Transverse colon (tissue), 4 donors: ENCODE measurements around the gene PROSER3. TPM values are rescaled to one million over a fixed set of nuclear protein-coding genes. Genes with fewer than 3 reads are reported as not detected.

Source experiments
- DNase-seq: peaks from one replicate; pipeline ENCODE4 v3.0.0-alpha.2; 2019
- H3K27ac ChIP-seq, 4 donors: fragments of 200-600 bp; sonication (generic); 2 replicates each; pipeline ENCODE4 v1.5.1; 2016 to 2018; ENCODE audit warnings: inconsistent platforms in 4 of 4
- H3K27me3 ChIP-seq: fragments of 200-600 bp; sonication (generic); 2 replicates; pipeline ENCODE4 v1.5.1; 2017; ENCODE audit warnings: inconsistent platforms
- H3K36me3 ChIP-seq, 4 donors: fragments of 200-600 bp; sonication (generic); 2 replicates each; pipeline ENCODE4 v1.5.1; 2017 to 2019; ENCODE audit warnings: inconsistent platforms in 4 of 4
- H3K4me1 ChIP-seq, 4 donors: fragments of 200-600 bp; sonication (generic); 2 replicates each; pipeline ENCODE4 v1.5.1; 2017 to 2020; ENCODE audit warnings: inconsistent platforms in 4 of 4
- H3K4me3 ChIP-seq, 4 donors: fragments of 200-600 bp; sonication (generic); 1 replicate in 1 of 4; 2 replicates in 3 of 4; pipeline versions ENCODE4 v1.5.1 to v1.6.1; 2017 to 2019; ENCODE audit warnings: inconsistent platforms in 4 of 4
- H3K9me3 ChIP-seq, 2 donors: fragments of 200-600 bp; sonication (generic); 2 replicates each; pipeline ENCODE4 v1.5.1; 2017 to 2019; ENCODE audit warnings: inconsistent platforms in 2 of 2
- EP300 ChIP-seq: sonication (generic); formaldehyde crosslinking; IDR thresholded peaks from one replicate; pipeline ENCODE4 v1.6.1; 2017; ENCODE audit warnings: antibody characterized with exemption, low read depth
- POLR2A ChIP-seq: fragments of 450-650 bp; IDR thresholded peaks from one replicate; pipeline ENCODE4 v1.6.1; 2016; ENCODE audit warnings: antibody characterized with exemption, mild to moderate bottlenecking, moderate library complexity
- POLR2AphosphoS5 ChIP-seq, 3 donors: sonication (generic); formaldehyde crosslinking; IDR thresholded peaks; one replicate each; pipeline ENCODE4 v1.6.1; 2016; ENCODE audit warnings: antibody characterized with exemption in 3 of 3
- WGBS, 2 donors: methylation state at CpG; one replicate each; pipeline ENCODE4 v1.1.5; 2018; ENCODE audit warnings: low coverage in 1 of 2; 5-methylcytosine and 5-hydroxymethylcytosine counted together
- in situ Hi-C, 4 donors: fragments of 200-750 bp; cut with MboI; loops; one replicate each; pipeline versions ENCODE4 v1.15.0 to v1.15.1; 2017; ENCODE audit warnings: low sequenced_read_pairs in 3 of 4, low pct_ligation_motif_present in 1 of 4, low pct_unique_long_range_greater_than_20kb in 1 of 4
- intact Hi-C: fragments of 100-400 bp; cut with DNase I; formaldehyde crosslinking; loops from one replicate; pipeline ENCODE4 v1.15.1; 2023; ENCODE audit warnings: low total_unique reads
- total RNA-seq, 4 donors: library from RNA; depleted of rRNA; stranded (reverse); fragments of >200 nt; gene quantifications; one replicate each; pipeline ENCODE4 v1.1.0, GENCODE V29; 2016
- TF ChIP-seq, protein P1 (sequence below), 5 experiments: fragments of 200-600 bp in 3 of 5; fragments of 450-650 bp in 2 of 5; sonication (generic) in 3 of 5; IDR thresholded peaks; 1 replicate in 2 of 5; 2 replicates in 3 of 5; pipeline ENCODE4 v1.5.1; 2016 to 2017; ENCODE audit warnings: antibody characterized with exemption in 5 of 5, inconsistent platforms in 3 of 5, mild to moderate bottlenecking in 2 of 5, moderate library complexity in 1 of 5

PROSER3 gene
- total RNA-seq, 4 donors from 2014 or later: 9.2 to 42.8 (median 24.6) TPM

DNA sequence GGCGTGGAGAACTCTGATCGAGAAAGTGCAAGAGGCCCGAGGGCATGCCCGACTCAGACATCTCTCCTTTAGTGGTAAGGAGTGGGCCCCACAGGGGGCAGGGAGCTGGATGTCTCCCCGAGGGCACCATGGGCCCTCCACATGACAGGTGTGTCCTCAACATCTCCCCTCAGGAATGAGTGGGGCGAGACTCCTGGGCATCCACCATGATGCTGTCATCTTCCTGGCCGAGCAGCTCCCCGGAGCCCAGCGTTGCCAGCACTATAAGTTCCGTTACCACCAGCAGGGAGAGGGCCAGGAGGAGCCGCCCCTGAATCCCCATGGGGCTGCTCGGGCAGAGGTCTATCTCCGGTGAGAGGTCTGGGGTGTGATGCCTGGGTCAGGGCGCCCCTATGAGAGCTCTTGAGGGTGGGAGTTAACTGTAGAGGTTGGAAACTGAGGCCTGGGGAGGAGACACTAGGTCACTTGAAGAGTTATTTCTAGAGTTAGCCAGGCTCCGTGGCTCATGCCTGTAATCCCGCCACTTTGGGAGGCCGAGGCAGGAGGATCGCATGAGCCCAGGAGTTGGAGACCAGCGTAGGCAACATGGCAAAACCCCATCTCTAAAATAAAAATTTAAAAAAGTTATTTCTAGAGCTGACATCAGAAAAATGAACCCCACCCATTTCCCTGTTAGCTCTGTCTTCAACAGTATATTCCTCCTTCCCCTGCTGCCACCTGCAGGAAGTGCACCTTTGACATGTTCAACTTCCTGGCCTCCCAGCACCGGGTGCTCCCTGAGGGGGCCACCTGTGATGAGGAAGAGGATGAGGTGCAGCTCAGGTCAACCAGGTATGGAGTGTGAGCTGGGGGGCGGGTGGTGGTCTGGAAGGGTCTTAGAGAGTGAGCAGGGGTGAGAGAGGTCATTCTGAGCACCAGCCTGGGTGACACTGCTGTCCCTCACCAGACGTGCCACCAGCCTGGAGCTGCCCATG, 20.8 kb upstream of the PROSER3 start:
- TF ChIP-seq, protein P1, sequence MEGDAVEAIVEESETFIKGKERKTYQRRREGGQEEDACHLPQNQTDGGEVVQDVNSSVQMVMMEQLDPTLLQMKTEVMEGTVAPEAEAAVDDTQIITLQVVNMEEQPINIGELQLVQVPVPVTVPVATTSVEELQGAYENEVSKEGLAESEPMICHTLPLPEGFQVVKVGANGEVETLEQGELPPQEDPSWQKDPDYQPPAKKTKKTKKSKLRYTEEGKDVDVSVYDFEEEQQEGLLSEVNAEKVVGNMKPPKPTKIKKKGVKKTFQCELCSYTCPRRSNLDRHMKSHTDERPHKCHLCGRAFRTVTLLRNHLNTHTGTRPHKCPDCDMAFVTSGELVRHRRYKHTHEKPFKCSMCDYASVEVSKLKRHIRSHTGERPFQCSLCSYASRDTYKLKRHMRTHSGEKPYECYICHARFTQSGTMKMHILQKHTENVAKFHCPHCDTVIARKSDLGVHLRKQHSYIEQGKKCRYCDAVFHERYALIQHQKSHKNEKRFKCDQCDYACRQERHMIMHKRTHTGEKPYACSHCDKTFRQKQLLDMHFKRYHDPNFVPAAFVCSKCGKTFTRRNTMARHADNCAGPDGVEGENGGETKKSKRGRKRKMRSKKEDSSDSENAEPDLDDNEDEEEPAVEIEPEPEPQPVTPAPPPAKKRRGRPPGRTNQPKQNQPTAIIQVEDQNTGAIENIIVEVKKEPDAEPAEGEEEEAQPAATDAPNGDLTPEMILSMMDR (IDR thresholded peaks at IDR 0.05): peak in 3 of 5 experiments; percentile 15 to 25 (median 22)
- no peak for TF ChIP-seq POLR2AphosphoS5 (IDR thresholded peaks at IDR 0.05)
- no peak for TF ChIP-seq EP300
- TF ChIP-seq POLR2A: no peak
- intact Hi-C loops: no loop called here
- in situ Hi-C loops: no loop called here
- peaks cover 0 to 15% (median 3%) of the 10 kb centered on the region in 4 donors for H3K36me3 ChIP-seq
- 81% methylated on average over 22 of the region's 22 CpGs; no CpG with 5 or more reads in 1 of the 2 donors for WGBS, 2 donors
- H3K27ac ChIP-seq: no peak overlapping the region
- H3K4me1 ChIP-seq: peaks cover 4 to 14% (median 9%) of the 10 kb centered on the region in 4 donors
- H3K4me3 ChIP-seq: no peak overlapping the region
- no peak for DNase-seq
- no peaks in the 10 kb centered on the region for H3K27me3 ChIP-seq
- no peaks in the 10 kb centered on the region for H3K9me3 ChIP-seq

DNA sequence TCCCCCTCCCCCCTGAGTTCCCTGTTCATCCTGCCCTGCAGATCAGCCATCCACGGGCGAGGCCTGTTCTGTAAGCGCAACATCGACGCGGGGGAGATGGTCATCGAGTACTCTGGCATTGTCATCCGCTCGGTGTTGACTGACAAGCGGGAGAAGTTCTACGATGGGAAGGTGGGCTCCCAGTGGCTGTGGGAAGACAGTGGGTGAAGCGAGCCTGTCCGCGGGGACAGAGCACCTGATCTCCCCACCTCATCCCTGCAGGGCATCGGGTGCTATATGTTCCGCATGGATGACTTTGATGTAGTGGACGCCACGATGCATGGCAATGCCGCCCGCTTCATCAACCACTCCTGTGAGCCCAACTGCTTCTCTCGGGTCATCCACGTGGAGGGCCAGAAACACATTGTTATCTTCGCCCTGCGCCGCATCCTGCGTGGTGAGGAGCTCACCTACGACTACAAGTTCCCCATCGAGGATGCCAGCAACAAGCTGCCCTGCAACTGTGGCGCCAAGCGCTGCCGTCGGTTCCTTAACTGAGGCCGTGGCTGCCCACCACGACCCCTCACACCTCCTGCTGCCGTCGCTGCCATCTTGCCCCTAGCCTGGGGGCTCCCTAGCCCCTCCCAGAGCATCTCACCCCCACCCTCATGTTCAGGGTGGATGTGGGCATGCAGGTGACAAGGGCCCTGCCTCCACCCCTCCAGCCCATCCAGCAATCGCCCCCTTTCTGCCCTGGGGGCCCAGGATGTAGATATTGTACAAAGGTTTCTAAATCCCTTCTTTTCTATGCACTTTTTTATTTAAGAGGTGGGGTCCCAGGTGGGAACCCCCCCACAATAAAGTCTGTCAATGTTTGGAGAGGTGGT, 19.7 kb upstream of the PROSER3 start:
- DNase-seq: no peak
- no peak overlapping the region for H3K27ac ChIP-seq
- intact Hi-C loops: no loop called here

GRCh38 chr19:35738887-35739229, 19.1 kb upstream of the PROSER3 start:
- Histone ChIP-seq H3K27ac (peak overlapping the region in 1 of 4 donors; percentile 97), H3K9me3 (no peaks in the 10 kb centered on the region)
- 97% methylated on average over 2 of the region's 2 CpGs; no CpG with 5 or more reads in 1 of the 2 donors for WGBS, 2 donors

More for the DNA sequence above, 19.7 kb upstream of the PROSER3 start:
- in situ Hi-C loops: no loop called here
- TF ChIP-seq POLR2A (no peak), EP300 (no peak)
- TF ChIP-seq, protein P1 (IDR thresholded peaks at IDR 0.05): no peak
- Histone ChIP-seq H3K4me3 (no peak overlapping the region), H3K4me1 (peaks cover 4 to 14% (median 9%) of the 10 kb centered on the region in 4 donors), H3K36me3 (peaks cover 0 to 11% (median 3%) of the 10 kb centered on the region in 4 donors), H3K9me3 (no peaks in the 10 kb centered on the region), H3K27me3 (no peaks in the 10 kb centered on the region)
- WGBS, 2 donors: 91 to 100% methylated on average over 2 to 37 of the region's 37 CpGs

More at GRCh38 chr19:35738887-35739229, 19.1 kb upstream of the PROSER3 start:
- DNase-seq: no peak
- Histone ChIP-seq H3K4me3 (no peak overlapping the region), H3K27me3 (no peaks in the 10 kb centered on the region), H3K36me3 (peaks cover 0 to 10% (median 3%) of the 10 kb centered on the region in 4 donors), H3K4me1 (peaks cover 4 to 14% (median 9%) of the 10 kb centered on the region in 4 donors)
- intact Hi-C loops: no loop called here
- in situ Hi-C loops: no loop called here
- TF ChIP-seq, protein P1 (IDR thresholded peaks at IDR 0.05): no peak
- no peak for TF ChIP-seq POLR2A
